Measurements from ENCODE around the gene DGKB.

GRCh38 chr7:14739168-14739840 is 163.2 kb downstream of the DGKB start:
- TF ChIP-seq CTCF (IDR thresholded peaks at IDR 0.05) (no peak), EP300 (IDR thresholded peaks at IDR 0.05) (no peak)
